Body of pancreas (tissue), 4 donors: ENCODE measurements around the gene ITPRIPL1. TPM values are rescaled to one million over a fixed set of nuclear protein-coding genes. Genes with fewer than 3 reads are reported as not detected.
A peak's percentile ranks its signal among the peaks of the same experiment; 100 is the strongest.

Source experiments
- ATAC-seq: fragments of 150-250 bp; one replicate; pipeline ENCODE4 v1.9.1; 2016
- DNase-seq, 4 donors: peaks; one replicate each; pipeline ENCODE4 v3.0.0-alpha.2; 2019
- H3K27ac ChIP-seq, 4 donors: fragments of 200-600 bp; sonication (generic); 1 replicate in 3 of 4; 2 replicates in 1 of 4; pipeline versions ENCODE4 v1.5.1 to v1.6.1; 2016 to 2019; ENCODE audit warnings: mild to moderate bottlenecking in 1 of 4, mixed read lengths in 1 of 4, moderate library complexity in 1 of 4
- H3K27me3 ChIP-seq, 2 donors: fragments of 200-600 bp; sonication (generic); one replicate each; pipeline ENCODE4 v1.6.0; 2016; ENCODE audit warnings: mild to moderate bottlenecking in 1 of 2
- H3K36me3 ChIP-seq, 2 donors: fragments of 200-600 bp; sonication (generic); replicated peaks in 1 of 2; 2 replicates each; pipeline ENCODE4 v1.5.1; 2016; ENCODE audit warnings: low read depth in 2 of 2; ENCODE audit not compliant: insufficient read depth in 1 of 2
- H3K4me1 ChIP-seq: fragments of 200-600 bp; sonication (generic); one replicate; pipeline ENCODE4 v1.6.0; 2016
- H3K4me3 ChIP-seq, 2 donors: fragments of 200-600 bp; sonication (generic); 1 replicate in 1 of 2; 2 replicates in 1 of 2; pipeline ENCODE4 v1.5.1; 2016 to 2019
- H3K9me3 ChIP-seq, 3 donors: fragments of 200-600 bp; sonication (generic); 1 replicate in 2 of 3; 2 replicates in 1 of 3; pipeline ENCODE4 v1.5.1; 2016
- CTCF ChIP-seq, 7 experiments: fragments of 450-650 bp in 4 of 7; fragments of 200-600 bp in 3 of 7; sonication (generic) in 3 of 7; IDR thresholded peaks; one replicate each; pipeline ENCODE4 v1.5.1; 2016 to 2019; ENCODE audit warnings: antibody characterized with exemption in 7 of 7
- POLR2A ChIP-seq, 3 donors: fragments of 450-650 bp; IDR thresholded peaks; one replicate each; pipeline ENCODE4 v1.6.1; 2016; ENCODE audit warnings: antibody characterized with exemption in 3 of 3, mild to moderate bottlenecking in 2 of 3
- WGBS, 2 donors: methylation state at CpG; one replicate each; pipeline ENCODE4 v1.1.5; 2017; 5-methylcytosine and 5-hydroxymethylcytosine counted together
- intact Hi-C: fragments of 100-400 bp; cut with DNase I; formaldehyde crosslinking; loops from one replicate; pipeline ENCODE4 v1.15.1; 2023
- total RNA-seq, 2 donors: library from RNA; depleted of rRNA; stranded (reverse); fragments of >200 nt; gene quantifications; one replicate each; pipeline ENCODE4 v1.1.0, GENCODE V29; 2016

ITPRIPL1 gene
- total RNA-seq, 2 donors from 2014 or later = 0.33 to 1.8 TPM

GRCh38 chr2:96361751-96362150 is 36.6 kb downstream of the ITPRIPL1 start:
- no peaks in the 10 kb centered on the region for H3K27me3 ChIP-seq
- H3K27ac ChIP-seq = no peak overlapping the region
- no peaks in the 10 kb centered on the region for H3K9me3 ChIP-seq
- no peaks in the 10 kb centered on the region for H3K4me1 ChIP-seq
- intact Hi-C loops = no loop called here
- no peak overlapping the region for H3K4me3 ChIP-seq
- ATAC-seq = no peak
- no peaks in the 10 kb centered on the region for H3K36me3 ChIP-seq
- 64 to 90% methylated on average over 2 of the region's 2 CpGs for WGBS, 2 donors
- DNase-seq = no peak
- TF ChIP-seq CTCF (IDR thresholded peaks at IDR 0.05) (no peak), POLR2A (IDR thresholded peaks at IDR 0.05) (no peak)

GRCh38 chr2:96369186-96369585 is 44.1 kb downstream of the ITPRIPL1 start:
- H3K9me3 ChIP-seq = no peaks in the 10 kb centered on the region
- peaks cover 6% of the 10 kb centered on the region for H3K4me1 ChIP-seq
- no peak overlapping the region for H3K27ac ChIP-seq
- H3K36me3 ChIP-seq = no peaks in the 10 kb centered on the region
- DNase-seq (no peak), ATAC-seq (no peak)
- TF ChIP-seq POLR2A (IDR thresholded peaks at IDR 0.05) (no peak), CTCF (IDR thresholded peaks at IDR 0.05) (no peak)
- H3K4me3 ChIP-seq = no peak overlapping the region
- 56 to 66% methylated on average over 2 of the region's 2 CpGs for whole genome bisulfite sequencing, 2 donors
- H3K27me3 ChIP-seq = no peaks in the 10 kb centered on the region
- intact Hi-C loops = no loop called here

GRCh38 chr2:96374211-96374951 is 49.3 kb downstream of the ITPRIPL1 start:
- no peaks in the 10 kb centered on the region for H3K36me3 ChIP-seq
- no peaks in the 10 kb centered on the region for H3K27me3 ChIP-seq
- WGBS, 2 donors = 0 to 5% methylated on average over 2 of the region's 2 CpGs
- peaks cover 15% of the 10 kb centered on the region for H3K4me1 ChIP-seq
- intact Hi-C loops = no loop called here
- ATAC-seq = peak; percentile 81
- TF ChIP-seq POLR2A (IDR thresholded peaks at IDR 0.05) = no peak
- no peak for TF ChIP-seq CTCF (IDR thresholded peaks at IDR 0.05)
- no peak overlapping the region for H3K4me3 ChIP-seq
- peak overlapping the region in 2 of 4 donors; percentile 23 to 45 for H3K27ac ChIP-seq
- no peaks in the 10 kb centered on the region for H3K9me3 ChIP-seq
- peak; percentile 77 to 90 (median 84) for DNase-seq

Other genes starting within 250 kb of the ITPRIPL1 start
- gene ADRA2B, start 208.7 kb upstream of the ITPRIPL1 start, total RNA-seq = under 1 TPM; under 0.01 to 0.26 TPM
- not detected for gene ASTL, start 186.8 kb upstream of the ITPRIPL1 start, total RNA-seq
- 1 to 10 TPM; 6.0 to 9.2 TPM for gene DUSP2, start 179.9 kb upstream of the ITPRIPL1 start, total RNA-seq
- gene STARD7, start 116.5 kb upstream of the ITPRIPL1 start, total RNA-seq = 10 to 100 TPM; 68.5 to 91.3 TPM
- 10 to 100 TPM; 22.1 to 33.5 TPM for gene TMEM127, start 59.3 kb upstream of the ITPRIPL1 start, total RNA-seq
- gene CIAO1, start 59.1 kb upstream of the ITPRIPL1 start, total RNA-seq = 10 to 100 TPM; 58.1 to 92.0 TPM
- 100 to 1,000 TPM in 1 of 2 donors, 10 to 100 TPM in 1; 58.1 to 110 TPM for gene SNRNP200, start 19.8 kb upstream of the ITPRIPL1 start, total RNA-seq
- under 1 TPM in 1 of 2 donors, not detected in 1; 0.52 TPM for gene NCAPH, start 10.4 kb downstream of the ITPRIPL1 start, total RNA-seq
- 10 to 100 TPM; 40.7 to 71.2 TPM for gene NEURL3, start 180.0 kb downstream of the ITPRIPL1 start, total RNA-seq
- 1 to 10 TPM; 8.9 to 9.6 TPM for gene ARID5A, start 211.4 kb downstream of the ITPRIPL1 start, total RNA-seq